Osteoblast (primary cell): ENCODE results near the gene PLEKHG3. TPM values are rescaled to one million over a fixed set of nuclear protein-coding genes. Genes with fewer than 3 reads are reported as not detected.

Experiments used
- DNase-seq: peaks from one replicate; pipeline ENCODE4 v3.0.0; 2011; ENCODE audit warnings: low spot score, mixed read lengths; ENCODE audit not compliant: insufficient read length; ENCODE audit errors: missing footprints
- H2AFZ ChIP-seq: 2 replicates; pipeline ENCODE4 v1.6.0; 2011; ENCODE audit warnings: mild to moderate bottlenecking, low read length
- H3K27ac ChIP-seq: 2 replicates; pipeline ENCODE4 v1.5.1; 2011; ENCODE audit warnings: mild to moderate bottlenecking, low read depth, low read length, moderate library complexity
- H3K27me3 ChIP-seq: 2 replicates; pipeline ENCODE4 v1.6.0; 2012; ENCODE audit warnings: mild to moderate bottlenecking, control low read depth, inconsistent platforms, low read length, moderate library complexity; ENCODE audit not compliant: insufficient read depth
- H3K36me3 ChIP-seq: 2 replicates; pipeline ENCODE4 v1.5.1; 2011; ENCODE audit warnings: mild to moderate bottlenecking, low read length, control low read depth, moderate library complexity; ENCODE audit not compliant: insufficient read depth
- H3K4me1 ChIP-seq: 2 replicates; pipeline ENCODE4 v1.5.1; 2011; ENCODE audit warnings: mild to moderate bottlenecking, low read length, control low read depth, moderate library complexity; ENCODE audit not compliant: insufficient read depth
- H3K4me2 ChIP-seq: 2 replicates; pipeline ENCODE4 v1.6.0; 2011; ENCODE audit warnings: mild to moderate bottlenecking, low read length; ENCODE audit not compliant: insufficient read depth
- H3K4me3 ChIP-seq: fragments of 200-600 bp; sonication (generic); 3 replicates; pipeline ENCODE4 v1.5.1; 2012; ENCODE audit warnings: mild to moderate bottlenecking, low read length, inconsistent platforms; ENCODE audit not compliant: insufficient read depth
- H3K79me2 ChIP-seq: 2 replicates; pipeline ENCODE4 v1.6.0; 2012; ENCODE audit warnings: mild to moderate bottlenecking, low read length, control low read depth, inconsistent platforms; ENCODE audit not compliant: insufficient read depth
- H3K9me3 ChIP-seq: 2 replicates; pipeline ENCODE4 v1.5.1; 2011; ENCODE audit warnings: low read depth, low read length, control low read depth
- H4K20me1 ChIP-seq: 2 replicates; pipeline ENCODE4 v1.6.0; 2012; ENCODE audit warnings: mild to moderate bottlenecking, low read length, control low read depth; ENCODE audit not compliant: insufficient read depth
- total RNA-seq: library from RNA; depleted of rRNA; stranded (reverse); fragments of >200 nt; gene quantifications from 2 replicates; pipeline ENCODE4 v1.2.3, GENCODE V29; 2012
- TF ChIP-seq, protein P1 (sequence below): IDR thresholded peaks from 2 replicates; pipeline ENCODE4 v1.5.1; 2011; ENCODE audit warnings: mild to moderate bottlenecking, low read depth, low read length, moderate library complexity; ENCODE audit errors: extremely low read depth

Gene PLEKHG3
- total RNA-seq, 1 donor: 5.4 TPM

DNA sequence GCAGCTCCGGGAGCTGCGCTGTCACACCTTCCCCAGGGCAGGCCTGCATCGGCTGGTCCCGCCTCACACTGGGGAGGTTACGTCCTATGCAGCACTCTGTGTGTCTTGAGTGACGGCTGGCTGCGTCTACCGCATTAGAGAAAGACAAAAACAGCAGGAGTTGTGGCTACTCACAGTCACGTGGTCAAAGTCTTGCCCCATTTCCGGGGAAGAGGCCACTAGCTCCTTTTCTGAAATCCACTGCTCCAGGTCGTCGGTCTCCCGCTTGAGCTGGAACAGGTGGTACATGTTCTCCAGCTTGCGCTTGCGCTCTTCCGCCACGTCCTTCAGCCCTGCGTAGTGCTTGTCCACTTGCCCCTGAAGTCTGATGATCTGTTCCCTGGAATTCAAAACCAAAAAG lies 68.8 kb downstream of the PLEKHG3 start:
- no peak for DNase-seq
- no peaks in the 10 kb centered on the region for H3K79me2 ChIP-seq

GRCh38 chr14:64773577-64773976 lies 69.4 kb downstream of the PLEKHG3 start:
- Histone ChIP-seq H2AFZ (no peak overlapping the region), H3K4me1 (no peaks in the 10 kb centered on the region), H3K9me3 (no peaks in the 10 kb centered on the region), H3K79me2 (no peaks in the 10 kb centered on the region), H3K4me2 (no peak overlapping the region), H3K4me3 (no peak overlapping the region), H3K27ac (no peak overlapping the region), H4K20me1 (no peaks in the 10 kb centered on the region), H3K36me3 (no peaks in the 10 kb centered on the region), H3K27me3 (peaks cover 13% of the 10 kb centered on the region)
- TF ChIP-seq, protein P1, sequence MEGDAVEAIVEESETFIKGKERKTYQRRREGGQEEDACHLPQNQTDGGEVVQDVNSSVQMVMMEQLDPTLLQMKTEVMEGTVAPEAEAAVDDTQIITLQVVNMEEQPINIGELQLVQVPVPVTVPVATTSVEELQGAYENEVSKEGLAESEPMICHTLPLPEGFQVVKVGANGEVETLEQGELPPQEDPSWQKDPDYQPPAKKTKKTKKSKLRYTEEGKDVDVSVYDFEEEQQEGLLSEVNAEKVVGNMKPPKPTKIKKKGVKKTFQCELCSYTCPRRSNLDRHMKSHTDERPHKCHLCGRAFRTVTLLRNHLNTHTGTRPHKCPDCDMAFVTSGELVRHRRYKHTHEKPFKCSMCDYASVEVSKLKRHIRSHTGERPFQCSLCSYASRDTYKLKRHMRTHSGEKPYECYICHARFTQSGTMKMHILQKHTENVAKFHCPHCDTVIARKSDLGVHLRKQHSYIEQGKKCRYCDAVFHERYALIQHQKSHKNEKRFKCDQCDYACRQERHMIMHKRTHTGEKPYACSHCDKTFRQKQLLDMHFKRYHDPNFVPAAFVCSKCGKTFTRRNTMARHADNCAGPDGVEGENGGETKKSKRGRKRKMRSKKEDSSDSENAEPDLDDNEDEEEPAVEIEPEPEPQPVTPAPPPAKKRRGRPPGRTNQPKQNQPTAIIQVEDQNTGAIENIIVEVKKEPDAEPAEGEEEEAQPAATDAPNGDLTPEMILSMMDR: no peak
- DNase-seq: no peak

More for the DNA sequence above, 68.8 kb downstream of the PLEKHG3 start:
- Histone ChIP-seq H3K9me3 (no peaks in the 10 kb centered on the region), H3K4me2 (no peak overlapping the region), H3K36me3 (no peaks in the 10 kb centered on the region), H4K20me1 (no peaks in the 10 kb centered on the region), H3K4me1 (no peaks in the 10 kb centered on the region), H3K4me3 (no peak overlapping the region), H3K27me3 (peaks cover 13% of the 10 kb centered on the region), H2AFZ (no peak overlapping the region), H3K27ac (no peak overlapping the region)
- TF ChIP-seq, protein P1: no peak

DNA sequence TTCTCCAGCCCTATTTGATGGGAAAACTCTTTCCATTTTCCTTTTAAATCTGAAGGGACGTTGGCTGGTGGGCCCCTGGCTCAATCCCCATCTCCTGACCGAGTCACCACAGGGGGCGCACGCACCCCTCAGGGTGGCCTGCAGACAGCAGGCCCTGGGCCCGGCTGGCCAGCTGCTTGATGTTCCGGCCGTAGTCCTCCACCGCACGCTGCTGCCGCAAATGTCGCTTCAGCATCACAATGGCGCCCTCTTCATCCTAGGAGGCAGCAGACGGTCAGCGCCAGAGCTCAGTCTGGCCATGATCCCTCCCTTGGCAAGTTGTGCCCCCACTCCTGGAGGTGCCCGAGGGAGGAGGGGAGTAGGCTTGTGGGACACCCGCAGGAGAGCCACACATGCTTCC lies 70.0 kb downstream of the PLEKHG3 start:
- no peaks in the 10 kb centered on the region for H3K79me2 ChIP-seq
- H3K36me3 ChIP-seq: no peaks in the 10 kb centered on the region
- no peak for DNase-seq
- no peak overlapping the region for H2AFZ ChIP-seq
- no peak overlapping the region for H3K27ac ChIP-seq
- no peaks in the 10 kb centered on the region for H3K9me3 ChIP-seq
- no peaks in the 10 kb centered on the region for H4K20me1 ChIP-seq
- H3K4me2 ChIP-seq: no peak overlapping the region
- peaks cover 13% of the 10 kb centered on the region for H3K27me3 ChIP-seq
- H3K4me1 ChIP-seq: no peaks in the 10 kb centered on the region
- H3K4me3 ChIP-seq: no peak overlapping the region
- TF ChIP-seq, protein P1: no peak

DNA sequence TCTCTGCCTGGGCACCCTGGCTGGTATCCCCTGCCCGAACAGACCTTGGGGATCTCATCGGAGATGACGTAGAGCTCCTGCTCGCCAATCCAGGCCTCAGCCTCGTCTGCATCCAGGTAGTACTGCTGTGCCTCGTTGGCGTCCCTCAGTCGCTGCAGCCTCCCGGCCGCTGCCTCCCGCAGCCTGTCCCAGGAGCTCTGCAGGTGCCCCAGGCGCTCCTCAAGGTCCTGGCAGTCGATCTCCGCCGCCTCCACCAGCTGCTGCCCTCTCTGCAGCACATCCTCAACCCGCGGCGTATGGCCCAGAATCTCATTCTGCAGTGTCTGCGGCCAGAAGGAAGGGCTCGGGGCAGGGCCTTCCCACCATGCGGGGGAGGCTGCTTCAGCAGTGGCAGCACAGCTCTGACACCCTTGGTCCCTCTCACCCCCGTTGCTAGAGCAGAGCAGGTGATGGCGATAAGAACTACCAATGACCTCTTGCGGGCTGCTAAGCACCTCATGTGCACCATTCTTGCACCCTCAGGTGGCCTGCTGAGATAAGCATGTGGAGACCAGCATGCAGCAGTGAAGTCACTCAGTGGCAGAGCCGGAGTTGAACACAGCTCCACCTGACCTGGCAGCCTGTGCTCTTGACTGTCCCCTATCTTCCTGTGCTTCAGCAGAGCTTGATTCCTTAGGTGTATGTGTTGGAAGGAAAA lies 71.0 kb downstream of the PLEKHG3 start:
- Histone ChIP-seq H3K4me2 (no peak overlapping the region), H3K9me3 (no peaks in the 10 kb centered on the region), H3K4me1 (no peaks in the 10 kb centered on the region), H2AFZ (no peak overlapping the region), H3K36me3 (no peaks in the 10 kb centered on the region), H3K27me3 (peaks cover 13% of the 10 kb centered on the region), H3K27ac (no peak overlapping the region), H3K4me3 (no peak overlapping the region), H3K79me2 (no peaks in the 10 kb centered on the region), H4K20me1 (no peaks in the 10 kb centered on the region)
- no peak for DNase-seq
- TF ChIP-seq, protein P1: no peak
